Measurements from ENCODE around the gene IGSF9. TPM values are rescaled to one million over a fixed set of nuclear protein-coding genes. Genes with fewer than 3 reads are reported as not detected.

Gene IGSF9
- total RNA-seq, 4 donors from 2014 or later: 0.17 to 0.23 TPM; not detected in 2

DNA sequence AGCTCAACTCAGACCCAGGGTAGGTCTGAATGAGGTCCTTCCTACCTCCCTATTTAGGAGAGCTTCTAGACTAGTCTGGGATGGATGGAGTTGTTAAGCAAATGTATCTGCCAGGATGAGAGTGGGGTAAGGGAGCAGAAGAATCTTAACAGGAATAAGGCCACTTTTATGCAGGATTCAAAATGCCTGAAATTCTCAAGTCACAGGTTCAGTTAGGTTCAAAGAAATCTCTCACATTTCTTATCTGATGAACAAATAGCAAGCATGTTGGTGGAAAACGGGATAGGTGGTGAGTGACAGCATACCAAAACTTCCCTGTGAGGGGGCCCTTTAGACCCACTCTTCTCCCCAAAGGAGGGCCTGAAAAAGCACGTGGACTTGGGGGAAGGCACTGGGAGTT, 5.6 kb upstream of the IGSF9 start:
- no peaks in the 10 kb centered on the region for H3K36me3 ChIP-seq
- H3K27ac ChIP-seq (replicated peaks in 1 of 4): no peak overlapping the region
- WGBS: 76% methylated on average over 2 of the region's 2 CpGs
- H3K4me1 ChIP-seq: peaks cover 2 to 9% (median 2%) of the 10 kb centered on the region in 4 donors
- no peak for TF ChIP-seq POLR2AphosphoS5 (IDR thresholded peaks at IDR 0.05)
- TF ChIP-seq POLR2A (IDR thresholded peaks at IDR 0.05; ENCODE audit: low read depth): no peak
- TF ChIP-seq, protein P1, sequence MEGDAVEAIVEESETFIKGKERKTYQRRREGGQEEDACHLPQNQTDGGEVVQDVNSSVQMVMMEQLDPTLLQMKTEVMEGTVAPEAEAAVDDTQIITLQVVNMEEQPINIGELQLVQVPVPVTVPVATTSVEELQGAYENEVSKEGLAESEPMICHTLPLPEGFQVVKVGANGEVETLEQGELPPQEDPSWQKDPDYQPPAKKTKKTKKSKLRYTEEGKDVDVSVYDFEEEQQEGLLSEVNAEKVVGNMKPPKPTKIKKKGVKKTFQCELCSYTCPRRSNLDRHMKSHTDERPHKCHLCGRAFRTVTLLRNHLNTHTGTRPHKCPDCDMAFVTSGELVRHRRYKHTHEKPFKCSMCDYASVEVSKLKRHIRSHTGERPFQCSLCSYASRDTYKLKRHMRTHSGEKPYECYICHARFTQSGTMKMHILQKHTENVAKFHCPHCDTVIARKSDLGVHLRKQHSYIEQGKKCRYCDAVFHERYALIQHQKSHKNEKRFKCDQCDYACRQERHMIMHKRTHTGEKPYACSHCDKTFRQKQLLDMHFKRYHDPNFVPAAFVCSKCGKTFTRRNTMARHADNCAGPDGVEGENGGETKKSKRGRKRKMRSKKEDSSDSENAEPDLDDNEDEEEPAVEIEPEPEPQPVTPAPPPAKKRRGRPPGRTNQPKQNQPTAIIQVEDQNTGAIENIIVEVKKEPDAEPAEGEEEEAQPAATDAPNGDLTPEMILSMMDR (IDR thresholded peaks at IDR 0.05): no peak
- no peak for TF ChIP-seq EP300 (IDR thresholded peaks at IDR 0.05)
- intact Hi-C loops (cut with DNase I): no loop called here
- no peaks in the 10 kb centered on the region for H3K9me3 ChIP-seq
- DNase-seq (ENCODE audit: extremely low spot score): no peak
- H3K4me3 ChIP-seq: no peak overlapping the region
- peaks cover 0 to 20% (median 0%) of the 10 kb centered on the region in 4 donors for H3K27me3 ChIP-seq

GRCh38 chr1:159949981-159950381, 4.6 kb upstream of the IGSF9 start:
- DNase-seq (ENCODE audit: extremely low spot score): no peak
- Histone ChIP-seq H3K27me3 (peaks cover 0 to 22% (median 0%) of the 10 kb centered on the region in 4 donors), H3K9me3 (no peaks in the 10 kb centered on the region), H3K27ac (replicated peaks in 1 of 4) (no peak overlapping the region), H3K4me1 (peaks cover 12 to 20% (median 12%) of the 10 kb centered on the region in 4 donors), H3K4me3 (no peak overlapping the region), H3K36me3 (no peaks in the 10 kb centered on the region)
- WGBS: 83% methylated on average over 4 of the region's 4 CpGs
- intact Hi-C loops (cut with DNase I): no loop called here
- TF ChIP-seq POLR2AphosphoS5 (IDR thresholded peaks at IDR 0.05) (no peak), POLR2A (IDR thresholded peaks at IDR 0.05; ENCODE audit: low read depth) (no peak), EP300 (IDR thresholded peaks at IDR 0.05) (no peak)
- TF ChIP-seq, protein P1 (IDR thresholded peaks at IDR 0.05): no peak

DNA sequence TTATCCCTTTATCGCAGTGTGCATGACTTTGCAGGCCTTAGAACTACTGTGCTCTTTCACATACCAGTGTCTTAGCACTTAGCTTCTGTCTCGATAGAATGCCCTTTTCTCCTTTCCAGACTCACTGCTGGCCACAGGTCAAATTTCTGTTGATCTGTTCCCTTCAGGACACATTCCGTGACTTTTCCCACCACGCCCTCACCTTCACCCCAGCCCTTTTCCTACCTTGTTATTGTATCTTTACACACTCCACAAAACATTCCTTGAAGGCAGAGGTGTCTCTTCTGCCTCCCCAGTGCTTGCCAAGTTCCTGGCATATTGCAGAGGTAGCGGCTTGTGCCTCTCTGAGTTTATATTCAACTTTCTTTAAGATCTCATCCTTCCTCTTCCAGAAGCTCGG, 3.7 kb upstream of the IGSF9 start:
- Histone ChIP-seq H3K27me3 (peaks cover 0 to 30% (median 0%) of the 10 kb centered on the region in 4 donors), H3K9me3 (no peaks in the 10 kb centered on the region), H3K4me1 (peaks cover 15 to 22% (median 15%) of the 10 kb centered on the region in 4 donors), H3K36me3 (no peaks in the 10 kb centered on the region), H3K27ac (replicated peaks in 1 of 4) (no peak overlapping the region), H3K4me3 (no peak overlapping the region)
- intact Hi-C loops (cut with DNase I): no loop called here
- DNase-seq (ENCODE audit: extremely low spot score): no peak
- 65% methylated on average over 6 of the region's 6 CpGs for WGBS
- no peak for TF ChIP-seq POLR2AphosphoS5 (IDR thresholded peaks at IDR 0.05)
- TF ChIP-seq, protein P1 (IDR thresholded peaks at IDR 0.05): no peak
- TF ChIP-seq POLR2A (IDR thresholded peaks at IDR 0.05; ENCODE audit: low read depth): no peak
- TF ChIP-seq EP300 (IDR thresholded peaks at IDR 0.05): no peak

DNA sequence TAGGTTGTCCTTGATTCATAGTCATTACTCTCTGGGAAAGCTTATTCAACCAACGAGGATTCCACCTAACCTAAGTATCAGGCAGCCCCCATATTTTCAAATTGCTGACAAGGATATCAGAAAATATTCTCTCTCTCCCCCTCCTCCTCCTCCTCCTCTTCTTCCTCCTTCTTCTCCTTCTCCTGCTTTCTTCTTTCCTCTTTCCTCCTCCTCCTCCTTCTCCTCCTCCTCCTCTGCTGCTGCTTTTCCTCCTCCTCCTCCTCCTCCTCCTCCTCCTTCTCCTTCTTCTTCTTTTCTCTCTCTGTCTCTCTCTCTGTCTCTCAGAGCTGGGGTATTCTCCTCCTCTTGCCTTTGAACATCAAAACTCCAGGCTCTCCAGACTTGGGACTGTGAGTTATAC, 2.5 kb upstream of the IGSF9 start:
- TF ChIP-seq, protein P1 (IDR thresholded peaks at IDR 0.05): no peak
- TF ChIP-seq POLR2A (IDR thresholded peaks at IDR 0.05; ENCODE audit: low read depth) (no peak), EP300 (IDR thresholded peaks at IDR 0.05) (no peak), POLR2AphosphoS5 (IDR thresholded peaks at IDR 0.05) (no peak)
- Histone ChIP-seq H3K36me3 (no peaks in the 10 kb centered on the region), H3K27me3 (peaks cover 0 to 38% (median 0%) of the 10 kb centered on the region in 4 donors), H3K4me1 (peaks cover 15 to 22% (median 15%) of the 10 kb centered on the region in 4 donors), H3K9me3 (no peaks in the 10 kb centered on the region), H3K27ac (replicated peaks in 1 of 4) (no peak overlapping the region), H3K4me3 (no peak overlapping the region)
- DNase-seq (ENCODE audit: extremely low spot score): no peak
- 86% methylated on average over 1 of the region's 1 CpG for WGBS
- intact Hi-C loops (cut with DNase I): no loop called here
